ENCODE measurements around the gene ZNF765.
"Not testable (repeated sequence)": the region's sequence is repeated elsewhere in the genome, so short reads cannot be mapped to it uniquely, and the experiment has no call there.

- not testable (repeated sequence) for TF ChIP-seq POLR2AphosphoS5, CTCF, POLR2A, EP300 (IDR thresholded peaks at IDR 0.05)
These were observed 28.7 kb downstream of the ZNF765 start for GRCh38 chr19:53423680-53424079.

All from stomach (tissue), 4 donors.